ENCODE measurements around the gene UPK3A. TPM values are rescaled to one million over a fixed set of nuclear protein-coding genes. Genes with fewer than 3 reads are reported as not detected.
A peak's percentile ranks its signal among the peaks of the same experiment; 100 is the strongest.

UPK3A gene
- total and polyA plus RNA-seq, 2 of the 13 experiments (the other 11 are each of a cell fraction or from before 2014, with no cell fraction given): 10.5 to 13.8 TPM

DNA sequence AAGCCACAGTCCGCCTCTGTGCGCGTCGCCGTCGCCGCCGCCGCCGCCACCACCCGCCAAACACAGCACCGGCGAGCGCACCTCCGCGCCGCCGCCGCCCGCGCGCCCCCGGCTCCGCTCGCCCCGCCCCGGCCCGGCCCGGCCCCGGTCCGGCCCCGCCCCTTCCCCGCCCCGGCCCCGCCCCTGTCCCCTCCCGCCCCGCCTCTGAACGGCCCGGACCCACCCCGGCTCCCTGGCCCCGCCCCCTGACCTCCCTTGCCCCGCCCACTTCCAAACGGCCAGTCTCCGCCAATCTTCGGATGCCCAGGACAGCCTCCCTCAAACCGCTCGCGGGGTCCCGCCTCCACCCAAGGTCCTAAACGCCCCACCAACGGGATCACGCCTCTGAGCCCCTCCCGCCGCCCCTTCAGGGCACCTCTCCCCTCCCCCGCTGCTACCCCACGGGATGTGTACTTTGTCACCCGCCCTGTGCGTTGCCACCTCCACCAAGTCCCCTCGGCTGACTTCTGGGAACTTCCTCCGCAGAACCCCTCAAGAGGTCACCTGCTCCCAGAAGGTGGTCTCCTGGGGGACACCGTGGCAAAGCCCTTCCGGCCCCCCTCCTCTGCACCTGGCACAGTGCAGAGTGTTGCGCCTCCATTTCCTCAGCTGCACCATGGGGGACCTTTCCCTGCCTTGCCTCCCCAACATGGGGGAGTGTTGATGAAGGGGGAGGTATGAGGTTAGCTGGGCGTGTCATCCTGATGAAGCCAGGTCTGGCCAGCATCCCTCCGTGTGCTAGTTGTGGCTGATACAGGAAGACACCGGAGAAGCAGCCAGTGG lies 43.7 kb upstream of the UPK3A start, which contains the start of gene KIAA0930:
Gene KIAA0930, minus strand, starts transcription at position 85 of the 822 bp plus-strand sequence. CDS start 191 bp downstream, outside the sequence.
- 8% methylated on average over 15 of the region's 66 CpGs for WGBS (ENCODE audit: low lambda C conversion rate)
- TF ChIP-seq HNF4A (CRISPR knock-in tag; IDR thresholded peaks at IDR 0.05): 0 out of 2 replicates have a peak, but pooled peaks have one; percentile 25
- TF ChIP-seq NFKB2 (CRISPR knock-in tag; IDR thresholded peaks at IDR 0.05; ENCODE audit: borderline replicate concordance): peak; percentile 55; the same call in 1 of the 2 replicates
- peak; percentile 22; the same call in 1 of the 2 replicates for TF ChIP-seq MAZ (IDR thresholded peaks at IDR 0.05; ENCODE audit: borderline replicate concordance, low read depth, low read length)
- no peak for TF ChIP-seq MAZ (CRISPR knock-in tag; IDR thresholded peaks at IDR 0.05; ENCODE audit: low read depth)
- peak; percentile 38; the same call in 1 of the 2 replicates for TF ChIP-seq TBX2 (CRISPR knock-in tag; IDR thresholded peaks at IDR 0.05; ENCODE audit: borderline replicate concordance)
- TF ChIP-seq HNRNPL (IDR thresholded peaks at IDR 0.05; ENCODE audit: low read depth, low read length): peak; percentile 57; the same call in 1 of the 2 replicates
- TF ChIP-seq, protein P1, sequence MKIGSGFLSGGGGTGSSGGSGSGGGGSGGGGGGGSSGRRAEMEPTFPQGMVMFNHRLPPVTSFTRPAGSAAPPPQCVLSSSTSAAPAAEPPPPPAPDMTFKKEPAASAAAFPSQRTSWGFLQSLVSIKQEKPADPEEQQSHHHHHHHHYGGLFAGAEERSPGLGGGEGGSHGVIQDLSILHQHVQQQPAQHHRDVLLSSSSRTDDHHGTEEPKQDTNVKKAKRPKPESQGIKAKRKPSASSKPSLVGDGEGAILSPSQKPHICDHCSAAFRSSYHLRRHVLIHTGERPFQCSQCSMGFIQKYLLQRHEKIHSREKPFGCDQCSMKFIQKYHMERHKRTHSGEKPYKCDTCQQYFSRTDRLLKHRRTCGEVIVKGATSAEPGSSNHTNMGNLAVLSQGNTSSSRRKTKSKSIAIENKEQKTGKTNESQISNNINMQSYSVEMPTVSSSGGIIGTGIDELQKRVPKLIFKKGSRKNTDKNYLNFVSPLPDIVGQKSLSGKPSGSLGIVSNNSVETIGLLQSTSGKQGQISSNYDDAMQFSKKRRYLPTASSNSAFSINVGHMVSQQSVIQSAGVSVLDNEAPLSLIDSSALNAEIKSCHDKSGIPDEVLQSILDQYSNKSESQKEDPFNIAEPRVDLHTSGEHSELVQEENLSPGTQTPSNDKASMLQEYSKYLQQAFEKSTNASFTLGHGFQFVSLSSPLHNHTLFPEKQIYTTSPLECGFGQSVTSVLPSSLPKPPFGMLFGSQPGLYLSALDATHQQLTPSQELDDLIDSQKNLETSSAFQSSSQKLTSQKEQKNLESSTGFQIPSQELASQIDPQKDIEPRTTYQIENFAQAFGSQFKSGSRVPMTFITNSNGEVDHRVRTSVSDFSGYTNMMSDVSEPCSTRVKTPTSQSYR (CRISPR knock-in tag; IDR thresholded peaks at IDR 0.05; ENCODE audit: borderline replicate concordance): peak; percentile 60; the same call in 1 of the 2 replicates
- TF ChIP-seq, protein P2, sequence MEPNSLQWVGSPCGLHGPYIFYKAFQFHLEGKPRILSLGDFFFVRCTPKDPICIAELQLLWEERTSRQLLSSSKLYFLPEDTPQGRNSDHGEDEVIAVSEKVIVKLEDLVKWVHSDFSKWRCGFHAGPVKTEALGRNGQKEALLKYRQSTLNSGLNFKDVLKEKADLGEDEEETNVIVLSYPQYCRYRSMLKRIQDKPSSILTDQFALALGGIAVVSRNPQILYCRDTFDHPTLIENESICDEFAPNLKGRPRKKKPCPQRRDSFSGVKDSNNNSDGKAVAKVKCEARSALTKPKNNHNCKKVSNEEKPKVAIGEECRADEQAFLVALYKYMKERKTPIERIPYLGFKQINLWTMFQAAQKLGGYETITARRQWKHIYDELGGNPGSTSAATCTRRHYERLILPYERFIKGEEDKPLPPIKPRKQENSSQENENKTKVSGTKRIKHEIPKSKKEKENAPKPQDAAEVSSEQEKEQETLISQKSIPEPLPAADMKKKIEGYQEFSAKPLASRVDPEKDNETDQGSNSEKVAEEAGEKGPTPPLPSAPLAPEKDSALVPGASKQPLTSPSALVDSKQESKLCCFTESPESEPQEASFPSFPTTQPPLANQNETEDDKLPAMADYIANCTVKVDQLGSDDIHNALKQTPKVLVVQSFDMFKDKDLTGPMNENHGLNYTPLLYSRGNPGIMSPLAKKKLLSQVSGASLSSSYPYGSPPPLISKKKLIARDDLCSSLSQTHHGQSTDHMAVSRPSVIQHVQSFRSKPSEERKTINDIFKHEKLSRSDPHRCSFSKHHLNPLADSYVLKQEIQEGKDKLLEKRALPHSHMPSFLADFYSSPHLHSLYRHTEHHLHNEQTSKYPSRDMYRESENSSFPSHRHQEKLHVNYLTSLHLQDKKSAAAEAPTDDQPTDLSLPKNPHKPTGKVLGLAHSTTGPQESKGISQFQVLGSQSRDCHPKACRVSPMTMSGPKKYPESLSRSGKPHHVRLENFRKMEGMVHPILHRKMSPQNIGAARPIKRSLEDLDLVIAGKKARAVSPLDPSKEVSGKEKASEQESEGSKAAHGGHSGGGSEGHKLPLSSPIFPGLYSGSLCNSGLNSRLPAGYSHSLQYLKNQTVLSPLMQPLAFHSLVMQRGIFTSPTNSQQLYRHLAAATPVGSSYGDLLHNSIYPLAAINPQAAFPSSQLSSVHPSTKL (CRISPR knock-in tag; IDR thresholded peaks at IDR 0.05): peak; percentile 10; the same call in 1 of the 2 replicates
- TF ChIP-seq, protein P3, sequence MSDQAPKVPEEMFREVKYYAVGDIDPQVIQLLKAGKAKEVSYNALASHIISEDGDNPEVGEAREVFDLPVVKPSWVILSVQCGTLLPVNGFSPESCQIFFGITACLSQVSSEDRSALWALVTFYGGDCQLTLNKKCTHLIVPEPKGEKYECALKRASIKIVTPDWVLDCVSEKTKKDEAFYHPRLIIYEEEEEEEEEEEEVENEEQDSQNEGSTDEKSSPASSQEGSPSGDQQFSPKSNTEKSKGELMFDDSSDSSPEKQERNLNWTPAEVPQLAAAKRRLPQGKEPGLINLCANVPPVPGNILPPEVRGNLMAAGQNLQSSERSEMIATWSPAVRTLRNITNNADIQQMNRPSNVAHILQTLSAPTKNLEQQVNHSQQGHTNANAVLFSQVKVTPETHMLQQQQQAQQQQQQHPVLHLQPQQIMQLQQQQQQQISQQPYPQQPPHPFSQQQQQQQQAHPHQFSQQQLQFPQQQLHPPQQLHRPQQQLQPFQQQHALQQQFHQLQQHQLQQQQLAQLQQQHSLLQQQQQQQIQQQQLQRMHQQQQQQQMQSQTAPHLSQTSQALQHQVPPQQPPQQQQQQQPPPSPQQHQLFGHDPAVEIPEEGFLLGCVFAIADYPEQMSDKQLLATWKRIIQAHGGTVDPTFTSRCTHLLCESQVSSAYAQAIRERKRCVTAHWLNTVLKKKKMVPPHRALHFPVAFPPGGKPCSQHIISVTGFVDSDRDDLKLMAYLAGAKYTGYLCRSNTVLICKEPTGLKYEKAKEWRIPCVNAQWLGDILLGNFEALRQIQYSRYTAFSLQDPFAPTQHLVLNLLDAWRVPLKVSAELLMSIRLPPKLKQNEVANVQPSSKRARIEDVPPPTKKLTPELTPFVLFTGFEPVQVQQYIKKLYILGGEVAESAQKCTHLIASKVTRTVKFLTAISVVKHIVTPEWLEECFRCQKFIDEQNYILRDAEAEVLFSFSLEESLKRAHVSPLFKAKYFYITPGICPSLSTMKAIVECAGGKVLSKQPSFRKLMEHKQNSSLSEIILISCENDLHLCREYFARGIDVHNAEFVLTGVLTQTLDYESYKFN (CRISPR knock-in tag; conservative IDR thresholded peaks at IDR 0.05): 0 out of 2 replicates have a peak, but pooled peaks have one; percentile 30
- no peak for TF ChIP-seq ZNF629 (CRISPR knock-in tag; conservative IDR thresholded peaks at IDR 0.05)
- no peak for TF ChIP-seq ZNF33A (CRISPR knock-in tag; IDR thresholded peaks at IDR 0.05; ENCODE audit: borderline replicate concordance)

More for the DNA sequence above, 43.7 kb upstream of the UPK3A start, which contains the start of gene KIAA0930:
- no TSS peak for BruUV-seq (replicated peaks)
- Histone ChIP-seq H3K79me2 (ENCODE audit: insufficient read depth, low read length) (peaks cover 16% of the 10 kb centered on the region), H3K27ac (ENCODE audit: extremely low read length, insufficient read depth, low read length) (peak within 1 kb of the TSS; percentile 24), H3K9me3 (ENCODE audit: low read length) (no peaks in the 10 kb centered on the region), H3K9ac (ENCODE audit: insufficient read depth, low read depth, low read length) (peak within 1 kb of the TSS; percentile 67), H4K20me1 (ENCODE audit: insufficient read depth, low read length) (peaks cover 10% of the 10 kb centered on the region; the same call in 1 of the 2 replicates), H3K4me3 (replicated peaks in 1 of 3; ENCODE audit: insufficient read depth in 1 of 3, low read depth in 2 of 3, low read length in 3 of 3) (peak within 1 kb of the TSS; percentile 65 to 90 (median 81)), H3K4me2 (ENCODE audit: low read depth, low read length) (peak within 1 kb of the TSS; percentile 97), H3K4me1 (ENCODE audit: insufficient read depth, low read length) (peaks cover 82% of the 10 kb centered on the region), H3K27me3 (ENCODE audit: control insufficient read depth in 1 of 2, insufficient read depth in 2 of 2, low read length in 2 of 2) (no peaks in the 10 kb centered on the region), H2AFZ (ENCODE audit: low read length) (no peak within 1 kb of the TSS), H3K36me3 (replicated peaks in 1 of 2; ENCODE audit: control insufficient read depth in 1 of 2, insufficient read depth in 2 of 2, low read length in 2 of 2) (peaks cover 6% of the 10 kb centered on the region in 2 experiments; a peak in 3 of 5 replicates)
- FAIRE-seq (no peak), DNase-seq (ENCODE audit: low spot score) (peak; percentile 53), ATAC-seq (peak; percentile 46)
- ChIA-PET POLR2A (interaction anchor here (1.0 kb wide), 1 partner anchor 32 kb away, joined by 3 read pairs; no protein-coding TSS in a partner anchor), CTCF (ENCODE audit: low intra/inter-chr PET ratio, low total read pairs) (no interaction called here)
- intact Hi-C loops (cut with micrococcal nuclease; ENCODE audit: unreplicated experiment): no loop called here
- in situ Hi-C loops (cut with HindIII; ENCODE audit: extremely low pct_ligation_motif_present, low pct_unique_long_range_greater_than_20kb): loop anchor here (10.0 kb wide), 1 partner anchor 76 kb away; the partner anchor contains the start of gene NUP50
